PC-9 (cell line): ENCODE data around the gene CTBP2.

Source experiments
- EZH2 ChIP-seq: fragments of 200-600 bp; sonication (generic); IDR thresholded peaks from 2 replicates; pipeline ENCODE4 v1.8.0; 2017; ENCODE audit warnings: antibody characterized with exemption, low read depth
- TF ChIP-seq, protein P1 (sequence below): fragments of 200-600 bp; sonication (generic); conservative IDR thresholded peaks from 2 replicates; pipeline ENCODE4 v1.6.1; 2017; ENCODE audit warnings: mixed run types, antibody characterized with exemption, mild to moderate bottlenecking, moderate library complexity

DNA sequence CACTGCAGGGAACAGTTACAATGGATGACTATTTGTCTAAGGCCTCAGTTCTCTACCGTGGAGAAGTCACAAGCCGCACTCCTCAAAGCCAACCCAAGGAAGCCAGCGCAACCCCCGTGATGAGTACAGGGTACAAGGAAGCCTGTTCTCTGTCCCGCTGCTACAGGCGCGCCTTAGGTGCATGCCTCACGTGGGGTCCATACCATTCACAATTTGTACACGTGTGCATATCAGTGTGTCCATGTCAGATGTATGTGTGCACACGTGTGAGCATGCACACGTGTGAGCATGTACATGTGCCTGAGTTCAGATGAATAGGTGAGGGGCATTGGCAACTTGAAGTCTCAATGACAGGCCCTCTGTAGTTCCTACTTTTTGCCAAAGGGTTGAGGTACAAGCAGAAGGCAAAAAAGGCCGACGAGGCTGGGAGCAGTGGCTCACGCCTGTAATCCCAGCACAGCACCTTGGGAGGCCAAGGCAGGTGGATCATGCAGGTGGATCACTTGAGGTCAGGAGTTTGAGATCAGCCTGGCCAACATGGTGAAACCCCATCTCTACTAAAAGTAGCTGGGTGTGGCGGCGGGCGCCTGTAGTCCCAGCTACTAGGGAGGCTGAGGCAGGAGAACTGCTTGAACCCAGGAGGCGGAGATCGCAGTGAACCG, 62.8 kb downstream of the CTBP2 start:
- TF ChIP-seq, protein P1, sequence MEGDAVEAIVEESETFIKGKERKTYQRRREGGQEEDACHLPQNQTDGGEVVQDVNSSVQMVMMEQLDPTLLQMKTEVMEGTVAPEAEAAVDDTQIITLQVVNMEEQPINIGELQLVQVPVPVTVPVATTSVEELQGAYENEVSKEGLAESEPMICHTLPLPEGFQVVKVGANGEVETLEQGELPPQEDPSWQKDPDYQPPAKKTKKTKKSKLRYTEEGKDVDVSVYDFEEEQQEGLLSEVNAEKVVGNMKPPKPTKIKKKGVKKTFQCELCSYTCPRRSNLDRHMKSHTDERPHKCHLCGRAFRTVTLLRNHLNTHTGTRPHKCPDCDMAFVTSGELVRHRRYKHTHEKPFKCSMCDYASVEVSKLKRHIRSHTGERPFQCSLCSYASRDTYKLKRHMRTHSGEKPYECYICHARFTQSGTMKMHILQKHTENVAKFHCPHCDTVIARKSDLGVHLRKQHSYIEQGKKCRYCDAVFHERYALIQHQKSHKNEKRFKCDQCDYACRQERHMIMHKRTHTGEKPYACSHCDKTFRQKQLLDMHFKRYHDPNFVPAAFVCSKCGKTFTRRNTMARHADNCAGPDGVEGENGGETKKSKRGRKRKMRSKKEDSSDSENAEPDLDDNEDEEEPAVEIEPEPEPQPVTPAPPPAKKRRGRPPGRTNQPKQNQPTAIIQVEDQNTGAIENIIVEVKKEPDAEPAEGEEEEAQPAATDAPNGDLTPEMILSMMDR = no peak
- no peak for TF ChIP-seq EZH2
